GM12878 (cell line): Measurements from ENCODE around the gene FGGY. TPM values are rescaled to one million over a fixed set of nuclear protein-coding genes. Genes with fewer than 3 reads are reported as not detected.

Experiments used
- ATAC-seq: fragments of 200-7000 bp; cut with Tn5 transposase; 3 replicates; pipeline ENCODE4 v1.9.1; 2020; ENCODE audit warnings: mild to moderate bottlenecking, moderate library complexity
- BruUV-seq: library from RNA; stranded (reverse); fragments of 400-500 nt; replicated peaks from 2 replicates; lab custom pipeline; 2021; lab: Mats Ljungman, UMichigan
- CTCF ChIA-PET: fragments of 300-600 bp; sonication (Branson Sonifier 250); formaldehyde crosslinking; extraction: SDS; loops from one replicate; lab custom pipeline; 2021; ENCODE audit warnings: inconsistent platforms; lab: Yijun Ruan, JAX
- POLR2A ChIA-PET: fragments of 350-600 bp; formaldehyde crosslinking; extraction: SDS; loops from one replicate; lab custom pipeline; 2021; ENCODE audit warnings: inconsistent platforms; lab: Charles Lee
- RAD21 ChIA-PET: fragments of 300-600 bp; sonication (Branson Sonifier 250); formaldehyde crosslinking; loops from one replicate; lab custom pipeline; 2023; ENCODE audit warnings: antibody characterized with exemption; ENCODE audit not compliant: unreplicated experiment; lab: Charles Lee
- SMC1A ChIA-PET: fragments of 300-600 bp; sonication (Branson Sonifier 250); formaldehyde crosslinking; loops from one replicate; lab custom pipeline; 2023; ENCODE audit not compliant: unreplicated experiment, uncharacterized antibody; lab: Charles Lee
- DNase-seq: peaks from one replicate; pipeline ENCODE4 v3.0.0-alpha.2; 2011; ENCODE audit warnings: low read depth, low spot score
- FAIRE-seq: peaks from 3 replicates; lab custom pipeline; 2011; peaks lifted over from hg19 to GRCh38; lab: Jason Lieb, UNC
- H2AFZ ChIP-seq: 2 replicates; pipeline ENCODE4 v1.6.0; 2011; ENCODE audit warnings: low read depth, low read length, control low read depth; ENCODE audit not compliant: control insufficient read depth
- H3K27ac ChIP-seq: 2 replicates; pipeline ENCODE4 v1.5.1; 2011; ENCODE audit warnings: control low read depth; ENCODE audit not compliant: control insufficient read depth, insufficient read depth
- H3K27me3 ChIP-seq, 2 experiments: replicated peaks in 1 of 2; 2 replicates each; pipeline versions ENCODE4 v1.6.0 to v1.6.1; 2011; ENCODE audit warnings: low read length in 1 of 2; ENCODE audit not compliant: control insufficient read depth in 2 of 2, insufficient read depth in 2 of 2
- H3K36me3 ChIP-seq, 2 experiments: 2 replicates each; pipeline ENCODE4 v1.5.1; 2011; ENCODE audit warnings: low read length in 1 of 2; ENCODE audit not compliant: control insufficient read depth in 2 of 2, insufficient read depth in 2 of 2
- H3K4me1 ChIP-seq: 2 replicates; pipeline ENCODE4 v1.6.1; 2011; ENCODE audit warnings: mild to moderate bottlenecking, low read length, moderate library complexity, mixed read lengths; ENCODE audit not compliant: control insufficient read depth, insufficient read depth
- H3K4me2 ChIP-seq: 2 replicates; pipeline ENCODE4 v1.6.0; 2011; ENCODE audit warnings: control low read depth; ENCODE audit not compliant: control insufficient read depth, insufficient read depth
- H3K4me3 ChIP-seq: fragments of 200-600 bp; sonication (generic); 2 replicates; pipeline ENCODE4 v1.5.1; 2016
- H3K79me2 ChIP-seq: 2 replicates; pipeline ENCODE4 v1.6.0; 2011; ENCODE audit warnings: low read length; ENCODE audit not compliant: control insufficient read depth, insufficient read depth
- H3K9ac ChIP-seq: 2 replicates; pipeline ENCODE4 v1.8.0; 2011; ENCODE audit warnings: low read length, control low read depth, mixed read lengths; ENCODE audit not compliant: control insufficient read depth, insufficient read depth
- H3K9me3 ChIP-seq: replicated peaks from 3 replicates; pipeline ENCODE4 v1.5.1; 2011; ENCODE audit warnings: mild to moderate bottlenecking, low read length; ENCODE audit not compliant: control insufficient read depth, insufficient read depth
- H4K20me1 ChIP-seq: 2 replicates; pipeline ENCODE4 v1.6.0; 2011; ENCODE audit not compliant: control insufficient read depth, insufficient read depth
- CREB1 ChIP-seq: IDR thresholded peaks from 2 replicates; pipeline ENCODE4 v1.6.1; 2012; ENCODE audit warnings: low read depth, mild to moderate bottlenecking, inconsistent platforms
- CTCF ChIP-seq, 3 experiments: IDR thresholded peaks in 2 of 3; conservative IDR thresholded peaks in 1 of 3; 2 replicates each; pipeline ENCODE4 v1.5.1; 2011; ENCODE audit warnings: low read depth in 3 of 3, low read length in 3 of 3, mild to moderate bottlenecking in 3 of 3, control low read depth in 2 of 3, moderate library complexity in 2 of 3, inconsistent platforms in 1 of 3, mixed read lengths in 1 of 3; ENCODE audit not compliant: control insufficient read depth in 2 of 3, insufficient read depth in 1 of 3; ENCODE audit errors: extremely low read depth in 1 of 3
- E2F4 ChIP-seq: IDR thresholded peaks from 2 replicates; pipeline ENCODE4 v1.6.1; 2012; ENCODE audit warnings: low read depth, low read length, improper control_type of control experiment
- IKZF2 ChIP-seq, 2 experiments: fragments of 450-650 bp; IDR thresholded peaks; 2 replicates each; pipeline ENCODE4 v1.6.1; 2017; ENCODE audit warnings: mild to moderate bottlenecking in 2 of 2, moderate library complexity in 2 of 2
- JUND ChIP-seq: IDR thresholded peaks from 2 replicates; pipeline ENCODE4 v1.6.1; 2012; ENCODE audit warnings: low read depth, mild to moderate bottlenecking, low read length, improper control_type of control experiment, moderate library complexity
- MEF2B ChIP-seq: fragments of 450-650 bp; IDR thresholded peaks from 2 replicates; pipeline ENCODE4 v1.6.1; 2018; ENCODE audit warnings: mild to moderate bottlenecking, moderate library complexity; ENCODE audit not compliant: partially characterized antibody, poor library complexity, severe bottlenecking
- NR2C1 ChIP-seq: fragments of 450-650 bp; IDR thresholded peaks from 2 replicates; pipeline ENCODE4 v1.6.1; 2017; ENCODE audit warnings: antibody characterized with exemption, mild to moderate bottlenecking, moderate library complexity
- PAX5 ChIP-seq: IDR thresholded peaks from 2 replicates; pipeline ENCODE4 v1.6.1; 2011; ENCODE audit warnings: low read depth, low read length, borderline replicate concordance
- RCOR1 ChIP-seq: conservative IDR thresholded peaks from 2 replicates; pipeline ENCODE4 v1.6.1; 2012; ENCODE audit warnings: low read depth, low read length, improper control_type of control experiment
- SRF ChIP-seq, 2 experiments: IDR thresholded peaks; 2 replicates each; pipeline ENCODE4 v1.6.1; 2011; ENCODE audit warnings: low read depth in 2 of 2, low read length in 2 of 2, mild to moderate bottlenecking in 1 of 2, moderate library complexity in 1 of 2
- STAT1 ChIP-seq: fragments of 450-650 bp; conservative IDR thresholded peaks from 2 replicates; pipeline ENCODE4 v1.6.1; 2014; ENCODE audit warnings: antibody characterized with exemption, mild to moderate bottlenecking
- STAT3 ChIP-seq: IDR thresholded peaks from 2 replicates; pipeline ENCODE4 v1.6.1; 2011; ENCODE audit warnings: low read depth, low read length, improper control_type of control experiment
- USF2 ChIP-seq: IDR thresholded peaks from 2 replicates; pipeline ENCODE4 v1.6.1; 2011; ENCODE audit warnings: low read depth, low read length, improper control_type of control experiment, borderline replicate concordance
- ZBTB40 ChIP-seq: fragments of 450-650 bp; IDR thresholded peaks from 2 replicates; pipeline ENCODE4 v1.6.1; 2016; ENCODE audit warnings: mild to moderate bottlenecking, moderate library complexity, borderline replicate concordance
- WGBS: methylation state at CpG from one replicate; pipeline ENCODE4 v1.1.6; 2016; ENCODE audit warnings: low lambda C conversion rate; ENCODE audit not compliant: insufficient replicate concordance, insufficient coverage; ENCODE audit errors: missing lambda C conversion rate; 5-methylcytosine and 5-hydroxymethylcytosine counted together
- in situ Hi-C: fragments of 300-500 bp; cut with MboI; formaldehyde crosslinking; loops from 9 replicates; pipeline ENCODE4 v1.14.3; 2018; ENCODE audit warnings: mixed read lengths
- intact Hi-C: fragments of 100-400 bp; cut with micrococcal nuclease; formaldehyde crosslinking; loops from one replicate; pipeline ENCODE4 v1.14.2; 2022; ENCODE audit not compliant: unreplicated experiment
- polyA plus RNA-seq, 11 experiments: library from polyadenylated mRNA; depleted of rRNA in 4 of 11; unstranded in 6 of 11; stranded (reverse) in 5 of 11; fragments of >200 nt; fragmentation: Nextera tagmentation in 4 of 11; fragmentation: Illumina TruSeq in 1 of 11; extraction: Ambion mirVana in 4 of 11; extraction: Trizol in 1 of 11; gene quantifications; 1 replicate in 1 of 11; 2 replicates in 10 of 11; pipeline versions ENCODE4 v1.2.1 to v1.2.3, GENCODE V29; 2011 to 2016; ENCODE audit warnings: inconsistent platforms in 2 of 11, missing spikeins in 2 of 11, low read depth in 1 of 11
- total RNA-seq, 4 experiments: library from RNA; depleted of rRNA in 3 of 4; stranded (reverse); fragments of >200 nt in 3 of 4; fragmentation: Illumina TruSeq in 1 of 4; extraction: Trizol in 1 of 4; gene quantifications; 2 replicates each; pipeline versions ENCODE4 v1.2.1 to v1.2.3, GENCODE V29; 2013 to 2021

Gene FGGY
- total and polyA plus RNA-seq, 10 of the 15 experiments (the other 5 are each of a cell fraction or from before 2014, with no cell fraction given), result 6.2 to 11.9 (median 7.5) TPM

GRCh38 chr1:59768792-59769735 lies 472.2 kb downstream of the FGGY start:
- CTCF ChIA-PET, result interaction anchor here (1.8 kb wide), 1 partner anchor 8 kb away, joined by 6 read pairs; no protein-coding TSS in a partner anchor

More at GRCh38 chr1:59768792-59769735, 472.2 kb downstream of the FGGY start:
- Histone ChIP-seq H2AFZ (no peak overlapping the region), H3K27ac (no peak overlapping the region), H3K4me1 (no peaks in the 10 kb centered on the region), H3K4me2 (no peak overlapping the region), H3K36me3 (no peaks in the 10 kb centered on the region), H3K9me3 (no peaks in the 10 kb centered on the region), H3K4me3 (no peak overlapping the region), H3K9ac (no peak overlapping the region), H3K27me3 (no peaks in the 10 kb centered on the region), H4K20me1 (no peaks in the 10 kb centered on the region), H3K79me2 (no peaks in the 10 kb centered on the region)
- POLR2A ChIA-PET, result no interaction called here
- in situ Hi-C loops, result no loop called here
- RAD21 ChIA-PET, result interaction anchor here (1.1 kb wide), 1 partner anchor 178 kb away, joined by 3 read pairs; no protein-coding TSS in a partner anchor
- TF ChIP-seq NR2C1 (no peak), MEF2B (no peak), USF2 (no peak), SRF (IDR thresholded peaks at IDR 0.05; ENCODE audit: low read depth in 2 of 2, low read length in 2 of 2) (no peak), E2F4 (no peak), IKZF2 (IDR thresholded peaks at IDR 0.05) (no peak), RCOR1 (no peak), JUND (no peak), CREB1 (no peak), STAT1 (no peak), STAT3 (no peak), ZBTB40 (no peak), PAX5 (no peak), CTCF (IDR thresholded peaks at IDR 0.05 in 2 of 3, conservative IDR thresholded peaks at IDR 0.05 in 1 of 3; ENCODE audit: control insufficient read depth in 2 of 3, extremely low read depth in 1 of 3, insufficient read depth in 1 of 3, low read depth in 3 of 3, low read length in 3 of 3) (no peak)
- 66% methylated on average over 10 of the region's 10 CpGs for WGBS
- DNase-seq (no peak), ATAC-seq (no peak), FAIRE-seq (no peak)
- SMC1A ChIA-PET, result interaction anchor here (0.6 to 1.2 kb wide), 2 partner anchors 10 to 444 kb away, joined by 3 read pairs; no protein-coding TSS in a partner anchor
- BruUV-seq, result no TSS peak
- intact Hi-C loops, result no loop called here
